Measurements from ENCODE around the gene GPRC5D.

GRCh38 chr12:12902036-12902435 lies 49.9 kb downstream of the GPRC5D start:
- TF ChIP-seq ARNTL (CRISPR knock-in tag; IDR thresholded peaks at IDR 0.05; ENCODE audit: borderline replicate concordance, low read depth) (no peak), SNAI2 (CRISPR knock-in tag; IDR thresholded peaks at IDR 0.05) (no peak), OSR1 (CRISPR knock-in tag; IDR thresholded peaks at IDR 0.05) (no peak), CREB5 (CRISPR knock-in tag; IDR thresholded peaks at IDR 0.05; ENCODE audit: low read depth) (no peak), CSRNP3 (CRISPR knock-in tag; IDR thresholded peaks at IDR 0.05) (no peak), PATZ1 (CRISPR knock-in tag; IDR thresholded peaks at IDR 0.05; ENCODE audit: borderline replicate concordance) (no peak)
